ENCODE results near the gene DYNC2I2. TPM values are rescaled to one million over a fixed set of nuclear protein-coding genes. Genes with fewer than 3 reads are reported as not detected.

The DYNC2I2 gene
- total and polyA plus RNA-seq, 11 donors, result 20.5 to 65.7 (median 35.1) TPM

DNA sequence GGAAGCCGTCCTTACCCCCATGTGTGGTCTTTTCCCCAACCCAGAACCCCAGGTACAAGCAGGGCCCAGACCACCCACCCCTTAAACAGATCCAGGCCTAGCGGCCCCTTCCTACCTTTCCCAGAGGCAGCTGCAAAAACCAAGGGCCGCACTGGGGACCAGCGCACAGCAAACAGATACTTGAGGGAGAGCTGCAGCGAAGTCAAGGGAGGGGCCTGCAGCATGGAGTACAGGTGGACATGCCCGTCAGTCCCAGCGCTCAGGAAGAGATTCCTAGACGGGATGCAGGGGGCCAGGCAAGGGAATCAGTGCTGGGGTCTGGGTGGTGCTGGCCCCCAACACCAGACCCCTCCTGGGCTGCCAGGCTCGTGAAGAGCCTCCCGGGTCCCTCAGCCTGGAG is 22.5 kb downstream of the DYNC2I2 start:
- Histone ChIP-seq H3K4me3 (peak overlapping the region in 3 of 12 donors; percentile 44 to 54 (median 48)), H3K27ac (peak overlapping the region in 11 of 12 donors; percentile 83 to 100 (median 93)), H3K27me3 (no peaks in the 10 kb centered on the region), H3K36me3 (peaks cover 2 to 57% (median 53%) of the 10 kb centered on the region in 9 donors), H3K4me1 (peaks cover 0 to 46% (median 23%) of the 10 kb centered on the region in 12 donors), H3K9me3 (no peaks in the 10 kb centered on the region)
- intact Hi-C loops (cut with DNase I), result loop anchor here in 3 of 10 donors (2.0 to 10.0 kb wide), 4 partner anchors 23 to 339 kb away; partner anchors contain the start of genes SET (in 2 of the 3), DYNC2I2 (in 1 of the 3) and ODF2 (in 1 of the 3)
- DNase-seq (peak in 1 of 5 donors; percentile 21), ATAC-seq (no peak)
- no peak for TF ChIP-seq POLR2A (IDR thresholded peaks at IDR 0.05)
- no peak for TF ChIP-seq CTCF (IDR thresholded peaks at IDR 0.05)
- WGBS, 4 donors, result 81 to 91% (median 82%) methylated on average over 6 to 10 of the region's 10 CpGs

DNA sequence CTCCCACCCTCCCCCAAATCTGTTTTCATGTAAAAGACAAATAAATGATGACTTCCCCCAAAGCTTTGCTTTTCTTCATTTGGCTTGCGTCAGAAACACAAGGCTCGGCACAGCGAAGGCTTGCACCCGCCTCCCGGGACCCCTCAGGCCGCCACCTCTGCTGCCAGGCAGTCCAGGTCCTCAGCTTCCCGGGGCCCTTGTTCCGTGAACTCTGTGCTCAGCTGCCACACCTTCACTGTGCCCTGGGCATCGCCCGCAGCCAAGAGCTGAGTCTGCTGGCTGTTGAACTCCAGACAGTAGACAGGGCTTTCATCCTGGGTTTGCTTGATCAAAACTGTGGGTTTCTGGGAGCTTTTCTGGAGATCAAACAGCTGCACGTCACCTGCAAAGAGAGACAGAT is 23.0 kb downstream of the DYNC2I2 start:
- no peaks in the 10 kb centered on the region for H3K27me3 ChIP-seq
- H3K27ac ChIP-seq, result peak overlapping the region in 3 of 12 donors; percentile 83 to 93 (median 87)
- intact Hi-C loops (cut with DNase I), result loop anchor here in 3 of 10 donors (5.0 to 10.0 kb wide), 3 partner anchors 51 to 339 kb away; partner anchors contain the start of genes SET (in 2 of the 3) and ODF2 (in 1 of the 3)
- ATAC-seq (no peak), DNase-seq (peak in 1 of 5 donors; percentile 16)
- H3K4me3 ChIP-seq, result no peak overlapping the region
- peaks cover 2 to 62% (median 58%) of the 10 kb centered on the region in 9 donors for H3K36me3 ChIP-seq
- no peaks in the 10 kb centered on the region for H3K9me3 ChIP-seq
- 78 to 94% (median 85%) methylated on average over 7 to 11 of the region's 11 CpGs for WGBS, 4 donors
- H3K4me1 ChIP-seq, result peaks cover 0 to 51% (median 28%) of the 10 kb centered on the region in 12 donors
- no peak for TF ChIP-seq POLR2A (IDR thresholded peaks at IDR 0.05)
- TF ChIP-seq CTCF (IDR thresholded peaks at IDR 0.05), result no peak

GRCh38 chr9:128633057-128633456 is 23.6 kb downstream of the DYNC2I2 start:
- WGBS, 4 donors, result 92 to 93% (median 92%) methylated on average over 21 of the region's 21 CpGs
- intact Hi-C loops (cut with DNase I), result loop anchor here in 3 of 10 donors (5.0 to 10.0 kb wide), 3 partner anchors 52 to 338 kb away; partner anchors contain the start of genes SET (in 2 of the 3) and ODF2 (in 1 of the 3)
- no peak for ATAC-seq

More at GRCh38 chr9:128633057-128633456, 23.6 kb downstream of the DYNC2I2 start:
- peaks cover 0 to 57% (median 31%) of the 10 kb centered on the region in 12 donors for H3K4me1 ChIP-seq
- TF ChIP-seq POLR2A (IDR thresholded peaks at IDR 0.05), result no peak
- TF ChIP-seq CTCF (IDR thresholded peaks at IDR 0.05), result no peak
- H3K4me3 ChIP-seq, result no peak overlapping the region
- no peaks in the 10 kb centered on the region for H3K27me3 ChIP-seq
- H3K9me3 ChIP-seq, result no peaks in the 10 kb centered on the region
- peaks cover 2 to 66% (median 63%) of the 10 kb centered on the region in 9 donors for H3K36me3 ChIP-seq
- H3K27ac ChIP-seq, result no peak overlapping the region
- DNase-seq, result no peak
